HS-27A (cell line): ENCODE measurements around the gene SLC37A1.

Experiments
- DNase-seq: peaks from one replicate; pipeline ENCODE4 v3.0.0-alpha.2; 2012; ENCODE audit warnings: low read depth, missing footprints

The SLC37A1 gene

GRCh38 chr21:42479582-42479981 lies 34.1 kb upstream of the SLC37A1 start:
- no peak for DNase-seq

GRCh38 chr21:42480736-42481135 lies 32.9 kb upstream of the SLC37A1 start:
- DNase-seq: no peak

- no peak for DNase-seq
These were observed 32.5 kb upstream of the SLC37A1 start for GRCh38 chr21:42481169-42481568.

- no peak for DNase-seq
These were observed 28.7 kb upstream of the SLC37A1 start for GRCh38 chr21:42484966-42485365.

GRCh38 chr21:42486072-42486471 lies 27.6 kb upstream of the SLC37A1 start:
- no peak for DNase-seq

GRCh38 chr21:42486531-42486930 lies 27.1 kb upstream of the SLC37A1 start:
- no peak for DNase-seq

GRCh38 chr21:42489006-42489563 lies 24.6 kb upstream of the SLC37A1 start:
- no peak for DNase-seq

- DNase-seq: no peak
These were observed 23.7 kb upstream of the SLC37A1 start for GRCh38 chr21:42489991-42490390.

GRCh38 chr21:42490720-42491119 lies 22.9 kb upstream of the SLC37A1 start:
- DNase-seq: no peak

- no peak for DNase-seq
These were observed 22.3 kb upstream of the SLC37A1 start for GRCh38 chr21:42491328-42491727.

- no peak for DNase-seq
These were observed 21.5 kb upstream of the SLC37A1 start for GRCh38 chr21:42492201-42492600.

GRCh38 chr21:42493109-42494060 lies 20.3 kb upstream of the SLC37A1 start:
- no peak for DNase-seq

- no peak for DNase-seq
These were observed 18.6 kb upstream of the SLC37A1 start for GRCh38 chr21:42495027-42495426.

GRCh38 chr21:42495765-42496119 lies 17.9 kb upstream of the SLC37A1 start:
- DNase-seq: no peak

GRCh38 chr21:42496120-42496838 lies 17.4 kb upstream of the SLC37A1 start, which contains the start of gene RSPH1:
RSPH1 (minus strand) TSS chr21:42496224; CDS start chr21:42496186, 38 bp downstream.
- peak; percentile 8 for DNase-seq

GRCh38 chr21:42496839-42497202 lies 16.8 kb upstream of the SLC37A1 start:
- DNase-seq: no peak

- DNase-seq: no peak
These were observed 15.6 kb upstream of the SLC37A1 start for GRCh38 chr21:42498012-42498411.

GRCh38 chr21:42499444-42500112 lies 14.1 kb upstream of the SLC37A1 start:
- no peak for DNase-seq

GRCh38 chr21:42500225-42500624 lies 13.4 kb upstream of the SLC37A1 start:
- no peak for DNase-seq

- no peak for DNase-seq
These were observed 12.9 kb upstream of the SLC37A1 start for GRCh38 chr21:42500736-42501135.

- no peak for DNase-seq
These were observed 9.9 kb upstream of the SLC37A1 start for GRCh38 chr21:42503711-42504110.

GRCh38 chr21:42505090-42505726 lies 8.4 kb upstream of the SLC37A1 start:
- DNase-seq: no peak
